GM19467 (cell line): ENCODE measurements around the gene ODF4.

ENCODE experiments used
- ATAC-seq: cut with Tn5 transposase; IDR thresholded peaks from one replicate; pipeline ENCODE4 v1.9.1; 2021; ENCODE audit warnings: mild to moderate bottlenecking, moderate library complexity; ENCODE audit not compliant: unreplicated experiment

ODF4 gene, protein sequence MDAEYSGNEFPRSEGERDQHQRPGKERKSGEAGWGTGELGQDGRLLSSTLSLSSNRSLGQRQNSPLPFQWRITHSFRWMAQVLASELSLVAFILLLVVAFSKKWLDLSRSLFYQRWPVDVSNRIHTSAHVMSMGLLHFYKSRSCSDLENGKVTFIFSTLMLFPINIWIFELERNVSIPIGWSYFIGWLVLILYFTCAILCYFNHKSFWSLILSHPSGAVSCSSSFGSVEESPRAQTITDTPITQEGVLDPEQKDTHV

DNA sequence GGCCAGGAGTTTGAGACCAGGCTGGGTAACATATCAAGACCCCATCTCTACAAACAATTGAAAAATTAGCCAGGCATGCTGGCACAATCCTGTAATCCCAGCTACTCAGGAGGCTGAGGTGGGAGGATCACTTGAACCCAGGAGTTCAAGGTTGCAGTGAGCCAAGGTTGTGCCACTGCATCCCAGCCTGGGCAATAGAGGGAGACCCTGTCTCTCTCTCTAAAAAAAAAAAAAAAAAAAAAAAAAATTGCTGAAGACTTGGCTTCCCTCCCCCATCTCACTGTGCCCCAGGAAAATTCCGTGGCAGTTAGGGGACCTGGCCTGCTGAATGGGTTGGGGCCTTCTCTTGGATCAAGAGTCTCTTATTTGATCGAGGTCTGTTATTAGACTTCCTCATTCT lies at the start of gene ODF4:
Gene ODF4, plus strand, starts transcription at position 301 of the 400 bp plus-strand sequence. CDS start 212 bp downstream, outside the sequence.
- ATAC-seq = no peak

DNA sequence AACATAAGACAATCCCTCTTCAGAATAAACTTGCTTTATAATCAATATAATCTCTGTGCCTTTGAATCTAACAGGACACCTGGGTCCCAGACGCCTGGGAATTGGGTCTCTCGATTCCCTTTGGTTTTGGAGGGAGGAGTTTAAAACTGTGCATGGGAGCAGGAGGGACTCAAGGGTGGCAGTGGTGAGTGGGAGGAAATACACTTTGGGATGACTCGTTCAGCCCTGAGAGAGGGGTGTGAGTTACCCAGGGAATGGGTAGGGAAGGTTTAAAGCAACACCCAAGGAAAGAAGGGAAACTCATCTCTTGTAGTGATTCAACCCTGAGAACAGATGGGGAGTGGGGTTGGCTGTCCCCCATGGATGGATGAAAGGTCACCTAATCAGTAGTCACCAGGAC lies 49.6 kb upstream of the ODF4 start:
- no peak for ATAC-seq

GRCh38 chr17:8292639-8293395 lies 46.8 kb upstream of the ODF4 start:
- no peak for ATAC-seq

- ATAC-seq = no peak
These were observed 45.3 kb upstream of the ODF4 start for GRCh38 chr17:8294361-8294760.

DNA sequence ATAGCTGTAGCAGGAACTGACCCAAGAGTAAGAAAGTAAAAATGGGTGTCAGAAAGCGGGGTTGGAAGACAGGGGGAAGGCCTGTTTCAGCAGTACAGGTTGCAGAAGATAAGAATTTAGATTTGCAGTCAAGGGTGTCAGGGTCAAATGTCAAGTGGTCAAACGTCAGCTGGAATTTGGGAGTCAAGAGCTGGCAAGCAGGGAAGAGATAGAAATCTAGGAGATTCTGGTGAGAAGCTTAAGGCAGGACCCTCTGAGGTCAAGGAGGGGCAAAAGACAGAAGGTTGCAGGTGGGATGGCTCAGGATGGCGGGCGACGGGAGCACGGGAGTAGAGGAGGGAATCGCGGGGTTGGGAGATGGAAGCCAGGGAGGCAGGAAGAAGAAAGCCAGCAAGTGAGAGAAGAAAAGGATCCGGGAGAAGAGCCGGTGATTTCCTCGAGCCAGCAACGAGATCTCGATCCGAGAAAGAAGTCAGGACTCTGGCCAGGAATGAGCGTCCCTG lies 44.8 kb upstream of the ODF4 start:
- ATAC-seq = no peak

DNA sequence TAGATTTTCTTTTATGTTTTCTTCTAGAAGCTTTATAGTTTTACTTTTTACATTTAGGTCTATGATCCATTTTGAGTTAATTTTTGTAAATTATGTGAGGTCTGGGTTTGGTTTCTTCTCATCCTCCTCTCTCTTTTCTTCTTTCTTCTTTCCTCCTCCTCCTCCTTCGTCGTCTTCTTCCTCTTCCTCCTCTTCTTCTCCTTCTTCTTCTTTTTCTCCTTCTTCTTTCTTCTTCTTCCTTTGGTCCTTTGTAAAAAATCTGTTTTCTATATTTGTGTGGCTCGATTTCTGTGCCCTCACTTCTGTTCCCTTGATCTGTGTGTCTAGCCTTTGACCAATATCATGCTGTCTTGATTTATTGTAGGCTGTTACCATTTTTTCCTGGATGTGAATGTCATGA lies 39.4 kb upstream of the ODF4 start:
- no peak for ATAC-seq

- ATAC-seq = no peak
These were observed 38.9 kb upstream of the ODF4 start for GRCh38 chr17:8300627-8301242.

DNA sequence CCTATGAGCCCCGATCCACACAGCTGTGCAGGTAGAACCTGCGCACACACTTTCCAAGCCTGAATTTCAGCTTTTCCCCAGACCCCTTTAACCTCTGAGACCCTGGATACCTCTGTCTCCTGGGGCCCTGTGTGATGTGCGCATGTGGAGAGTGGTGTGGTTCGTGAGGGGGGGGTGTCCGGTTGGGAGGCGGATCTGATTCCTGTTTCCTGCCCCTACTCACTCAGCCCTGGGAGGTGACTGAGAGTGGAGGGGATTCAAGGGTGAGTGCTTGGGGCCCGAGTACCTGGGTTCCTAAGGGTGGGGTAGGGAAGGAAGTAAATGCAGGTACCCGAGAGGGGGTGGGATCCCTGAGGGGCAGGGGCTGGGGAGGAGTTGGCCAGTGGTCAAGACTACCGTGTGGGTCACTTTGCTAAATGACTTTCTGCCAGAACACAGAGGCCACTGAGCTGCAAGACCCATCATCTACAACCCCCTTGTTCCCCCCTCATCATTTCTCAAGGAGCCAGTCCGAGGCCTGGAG lies 29.0 kb upstream of the ODF4 start:
- ATAC-seq = no peak

DNA sequence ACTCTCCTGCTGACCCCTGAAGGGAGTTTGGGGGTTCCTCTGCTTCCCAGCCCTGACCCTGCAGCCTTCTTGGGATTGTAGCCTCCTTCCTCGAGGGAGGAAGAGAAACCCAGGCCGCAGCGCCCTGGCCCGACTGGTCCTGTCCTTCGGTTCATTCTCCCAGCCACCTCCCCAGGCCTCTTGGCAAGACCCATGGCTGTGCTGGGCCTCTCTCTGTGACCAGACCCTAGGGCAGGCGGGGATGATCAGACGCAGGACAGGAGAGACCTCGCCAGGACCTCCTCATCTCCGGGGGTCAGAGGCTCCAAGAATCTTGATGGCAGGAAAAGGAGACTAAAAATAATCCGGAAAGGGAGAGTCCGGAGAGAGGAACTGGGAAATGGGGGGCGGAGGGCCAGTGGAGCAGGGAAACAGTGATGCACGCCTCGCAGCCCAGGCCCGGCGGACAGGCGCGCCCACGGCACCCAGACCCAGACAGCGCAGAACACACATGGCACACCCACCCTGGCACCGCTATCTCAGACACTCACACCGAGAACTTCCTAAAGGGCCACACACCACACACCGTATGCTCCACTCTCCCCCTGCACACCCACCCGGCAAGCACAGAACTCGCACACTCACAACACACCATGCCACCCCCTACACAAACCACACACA lies 28.4 kb upstream of the ODF4 start:
- ATAC-seq = no peak

DNA sequence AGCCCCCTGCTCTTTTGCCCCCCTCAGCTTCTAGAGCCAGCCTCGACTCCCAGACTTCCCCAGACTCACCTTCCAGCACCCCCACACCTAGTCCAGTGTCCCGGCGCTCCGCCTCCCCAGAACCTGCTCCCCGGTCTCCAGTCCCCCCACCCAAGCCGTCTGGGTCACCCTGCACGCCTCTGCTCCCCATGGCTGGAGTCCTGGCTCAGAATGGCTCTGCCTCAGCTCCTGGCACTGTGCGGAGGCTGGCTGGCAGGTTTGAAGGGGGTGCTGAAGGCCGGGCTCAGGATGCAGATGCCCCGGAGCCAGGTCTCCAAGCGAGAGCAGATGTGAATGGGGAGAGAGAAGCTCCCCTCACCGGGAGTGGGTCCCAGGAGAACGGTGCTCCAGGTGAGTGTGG lies 27.4 kb upstream of the ODF4 start:
- ATAC-seq = no peak

DNA sequence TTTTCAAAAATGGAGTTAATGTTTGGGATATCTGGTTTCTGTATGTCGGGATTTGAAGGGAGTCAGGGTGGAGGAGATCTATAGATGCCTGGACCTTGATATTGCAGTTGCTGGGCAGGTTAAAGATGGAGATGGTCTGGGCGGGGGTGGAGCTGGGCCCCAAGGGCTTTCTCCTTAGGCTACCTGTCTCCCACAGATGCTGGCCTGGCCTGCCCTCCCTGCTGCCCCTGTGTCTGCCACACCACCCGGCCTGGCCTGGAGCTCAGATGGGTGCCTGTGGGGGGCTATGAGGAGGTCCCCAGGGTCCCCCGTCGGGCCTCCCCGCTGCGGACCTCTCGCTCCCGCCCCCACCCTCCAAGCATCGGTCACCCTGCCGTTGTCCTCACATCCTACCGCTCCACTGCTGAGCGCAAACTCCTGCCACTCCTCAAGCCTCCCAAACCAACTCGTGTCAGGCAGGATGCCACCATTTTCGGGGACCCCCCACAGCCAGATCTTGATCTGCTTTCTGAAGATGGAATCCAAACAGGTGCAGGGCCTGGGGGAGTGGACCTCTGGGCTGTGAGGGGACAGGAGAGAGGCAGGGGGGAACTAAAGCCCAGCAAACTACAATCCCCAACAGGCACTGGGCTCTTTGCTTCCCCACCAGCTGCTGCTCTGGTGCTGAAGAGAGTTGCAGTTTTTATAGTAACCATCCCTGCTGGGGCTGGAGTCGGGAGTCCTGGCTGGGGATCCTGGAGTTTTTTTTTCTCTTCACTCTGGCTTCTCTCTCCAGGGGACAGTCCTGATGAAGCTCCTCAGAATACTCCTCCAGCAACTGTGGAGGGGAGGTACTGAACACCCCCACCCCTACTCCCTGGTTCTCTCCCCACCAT lies 26.7 kb upstream of the ODF4 start:
- ATAC-seq = no peak

DNA sequence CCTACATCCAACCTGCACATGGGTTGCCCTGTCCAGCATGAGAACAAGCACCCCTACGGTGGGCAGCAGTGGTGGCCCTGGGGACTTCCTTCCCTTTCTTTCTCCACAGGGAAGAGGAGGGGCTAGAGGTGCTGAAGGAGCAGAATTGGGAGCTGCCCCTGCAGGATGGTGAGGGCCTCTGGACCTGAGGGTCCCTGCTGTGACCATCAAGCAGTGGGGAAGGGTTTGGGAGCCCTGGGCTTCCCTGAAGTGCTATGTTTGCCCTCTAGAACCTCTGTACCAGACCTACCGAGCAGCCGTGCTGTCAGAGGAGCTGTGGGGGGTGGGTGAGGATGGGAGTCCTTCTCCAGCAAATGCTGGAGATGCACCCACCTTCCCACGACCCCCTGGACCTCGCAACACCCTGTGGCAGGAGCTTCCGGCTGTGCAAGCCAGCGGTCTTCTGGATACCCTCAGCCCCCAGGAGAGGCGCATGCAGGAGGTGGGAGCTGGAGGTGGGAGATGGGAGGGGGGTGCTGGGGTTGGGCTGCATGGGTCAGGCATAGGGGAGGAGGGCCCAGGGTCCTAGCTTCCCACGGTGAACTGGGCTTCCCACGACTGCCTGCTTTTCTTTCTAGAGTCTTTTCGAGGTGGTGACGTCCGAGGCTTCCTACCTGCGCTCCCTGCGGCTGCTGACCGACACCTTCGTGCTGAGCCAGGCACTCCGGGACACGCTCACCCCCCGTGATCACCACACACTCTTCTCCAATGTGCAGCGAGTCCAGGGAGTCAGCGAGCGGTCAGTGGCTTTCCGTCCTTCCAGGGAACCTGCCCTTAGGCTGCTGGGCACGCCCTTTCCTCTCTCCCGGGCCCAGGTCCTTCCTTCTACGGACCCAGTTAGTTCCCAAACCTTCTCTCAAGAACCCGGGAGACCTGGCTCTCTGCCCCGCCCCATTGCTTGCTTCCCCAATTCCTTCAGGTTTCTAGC lies 24.6 kb upstream of the ODF4 start:
- no peak for ATAC-seq

- ATAC-seq = no peak
These were observed 23.8 kb upstream of the ODF4 start for GRCh38 chr17:8315764-8316217.

DNA sequence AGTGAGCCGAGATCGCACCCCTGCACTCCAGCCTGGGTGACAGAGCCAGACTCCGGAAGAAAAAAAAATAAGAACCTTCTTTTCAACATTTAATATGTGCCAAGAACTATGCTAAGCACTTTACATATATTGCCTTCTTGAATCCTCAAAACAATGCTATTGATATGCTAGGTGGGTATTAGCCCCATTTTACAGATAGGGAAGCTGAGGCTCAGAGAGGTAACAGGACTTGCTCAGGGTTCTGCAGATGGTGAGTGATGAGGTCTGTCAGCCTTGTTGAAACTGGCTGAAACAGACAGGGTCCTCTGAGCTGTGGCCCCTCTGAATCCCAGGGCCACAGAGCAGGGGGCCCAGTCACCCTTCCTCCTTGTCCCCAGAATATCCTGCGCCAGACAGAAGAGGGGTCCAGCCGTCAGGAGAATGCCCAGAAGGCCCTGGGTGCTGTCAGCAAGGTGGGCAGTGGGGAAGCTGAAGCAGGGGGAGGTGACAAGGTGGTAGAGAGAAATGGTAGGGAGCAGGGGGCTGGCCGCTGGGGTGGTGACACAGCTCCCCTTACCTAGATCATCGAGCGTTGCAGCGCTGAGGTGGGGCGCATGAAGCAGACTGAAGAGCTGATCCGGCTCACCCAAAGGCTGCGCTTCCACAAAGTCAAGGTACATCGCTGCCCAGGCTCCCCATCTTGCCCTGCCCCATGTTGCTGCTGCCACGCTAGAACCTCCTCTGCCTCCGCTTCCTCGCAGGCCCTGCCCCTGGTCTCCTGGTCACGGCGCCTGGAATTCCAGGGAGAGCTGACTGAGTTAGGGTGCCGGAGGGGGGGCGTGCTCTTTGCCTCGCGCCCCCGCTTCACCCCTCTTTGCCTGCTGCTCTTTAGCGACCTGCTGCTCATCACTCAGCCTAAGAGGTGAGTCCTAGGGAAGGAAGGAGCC lies 21.4 kb upstream of the ODF4 start:
- ATAC-seq = no peak

GRCh38 chr17:8320262-8320661 lies 19.4 kb upstream of the ODF4 start:
- ATAC-seq = no peak

DNA sequence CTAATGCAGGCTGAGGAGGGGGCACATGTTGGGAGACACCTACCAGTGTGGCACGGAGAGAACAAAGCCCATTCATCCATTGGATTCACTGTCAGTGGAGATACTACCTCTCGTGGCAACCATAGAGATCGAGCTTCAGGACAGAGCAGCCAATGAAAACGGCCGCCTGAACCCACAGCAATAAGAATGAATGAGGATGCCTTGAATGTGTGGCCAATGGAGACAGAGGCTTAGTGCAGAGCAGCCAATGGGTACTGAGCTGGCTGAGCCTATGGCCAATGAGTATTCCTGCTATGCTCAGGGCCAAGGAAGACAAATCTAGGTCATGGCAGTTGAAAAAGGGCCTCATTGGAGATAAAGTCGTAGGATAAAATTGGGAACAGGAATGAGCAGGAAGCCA lies 18.6 kb upstream of the ODF4 start:
- no peak for ATAC-seq

DNA sequence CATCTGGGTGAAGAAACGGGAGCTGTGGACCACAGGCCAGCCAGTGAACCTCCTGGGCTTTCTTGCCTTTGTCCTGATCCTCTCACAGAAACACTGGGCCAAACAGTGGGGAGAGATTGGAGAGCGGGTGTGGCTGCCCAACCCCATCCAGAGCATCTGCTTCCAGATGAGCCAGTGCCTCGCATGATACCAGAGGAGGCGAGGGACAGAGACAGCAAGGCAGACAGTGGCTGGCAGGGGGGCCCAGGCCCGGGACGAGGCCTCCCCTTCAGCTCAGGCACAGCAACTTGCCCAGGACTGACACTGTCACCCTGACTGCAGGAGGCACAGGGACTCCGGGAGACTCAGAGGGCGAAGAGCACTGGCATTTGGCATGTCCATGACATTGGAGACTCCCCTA lies 17.6 kb upstream of the ODF4 start:
- no peak for ATAC-seq

DNA sequence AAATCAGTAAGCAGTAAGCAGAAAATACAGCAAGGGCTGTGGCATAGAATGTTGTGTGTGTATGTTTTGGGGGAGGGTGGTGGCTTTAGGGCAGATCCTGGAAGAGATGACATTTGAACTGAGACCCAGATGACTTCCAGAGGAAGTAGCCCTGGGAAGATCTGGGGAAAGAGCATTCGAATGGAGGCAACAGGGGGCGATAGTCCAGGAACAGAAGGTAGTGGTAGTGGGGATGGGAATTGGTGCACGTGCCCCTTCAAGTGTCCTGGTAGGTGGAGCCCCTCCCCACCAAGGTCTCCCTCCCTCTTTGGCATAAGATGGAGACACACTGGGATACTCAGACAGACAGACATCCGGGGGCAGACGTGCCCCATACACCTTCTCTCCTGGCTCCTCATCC lies 15.5 kb upstream of the ODF4 start:
- ATAC-seq = no peak
